ENCODE data around the gene VAMP5. TPM values are rescaled to one million over a fixed set of nuclear protein-coding genes. Genes with fewer than 3 reads are reported as not detected.
"Not testable (repeated sequence)": the region's sequence is repeated elsewhere in the genome, so short reads cannot be mapped to it uniquely, and the experiment has no call there.

VAMP5 gene
- total RNA-seq, 1 donor from 2014 or later: 31.7 TPM

- ATAC-seq: no peak
Measured at GRCh38 chr2:85549826-85550225, 34.4 kb upstream of the VAMP5 start.

GRCh38 chr2:85550486-85550885 is 33.7 kb upstream of the VAMP5 start:
- DNase-seq (ENCODE audit: low spot score): no peak
- ATAC-seq: no peak

More at GRCh38 chr2:85549826-85550225, 34.4 kb upstream of the VAMP5 start:
- DNase-seq (ENCODE audit: low spot score): no peak

GRCh38 chr2:85551698-85552678 is 32.2 kb upstream of the VAMP5 start:
- peak; percentile 80 for DNase-seq (ENCODE audit: low spot score)
- peak; percentile 83 for ATAC-seq

- ATAC-seq: no peak
- no peak for DNase-seq (ENCODE audit: low spot score)
Measured at GRCh38 chr2:85553184-85553583, 31.0 kb upstream of the VAMP5 start.

- ATAC-seq: no peak
Measured at GRCh38 chr2:85554980-85555612, 29.1 kb upstream of the VAMP5 start.

GRCh38 chr2:85557130-85557529 is 27.1 kb upstream of the VAMP5 start:
- ATAC-seq: no peak
- no peak for DNase-seq (ENCODE audit: low spot score)

More at GRCh38 chr2:85554980-85555612, 29.1 kb upstream of the VAMP5 start:
- no peak for DNase-seq (ENCODE audit: low spot score)

- ATAC-seq: no peak
Measured at GRCh38 chr2:85558160-85558559, 26.1 kb upstream of the VAMP5 start.

GRCh38 chr2:85560403-85560726 is 23.9 kb upstream of the VAMP5 start:
- not testable (repeated sequence) for DNase-seq (ENCODE audit: low spot score); ATAC-seq

More at GRCh38 chr2:85558160-85558559, 26.1 kb upstream of the VAMP5 start:
- DNase-seq (ENCODE audit: low spot score): no peak

GRCh38 chr2:85560812-85561279 is 23.4 kb upstream of the VAMP5 start:
- ATAC-seq (peak; percentile 1), DNase-seq (ENCODE audit: low spot score) (no peak)

- DNase-seq (ENCODE audit: low spot score) (peak; percentile 98), ATAC-seq (peak; percentile 86)
Measured at GRCh38 chr2:85561280-85562212, 22.7 kb upstream of the VAMP5 start, which contains the start of gene GGCX. Gene GGCX (minus strand): TSS chr2:85561493. CDS start chr2:85561428, 65 bp downstream.

- ATAC-seq: no peak
- DNase-seq (ENCODE audit: low spot score): no peak
Measured at GRCh38 chr2:85564144-85564563, 20.1 kb upstream of the VAMP5 start.

GRCh38 chr2:85566265-85566664 is 18.0 kb upstream of the VAMP5 start:
- no peak for DNase-seq (ENCODE audit: low spot score)
- ATAC-seq: no peak

GRCh38 chr2:85575739-85576138 is 8.5 kb upstream of the VAMP5 start:
- DNase-seq (ENCODE audit: low spot score): no peak
- ATAC-seq: no peak

GRCh38 chr2:85577063-85577385 is 7.2 kb upstream of the VAMP5 start:
- DNase-seq (ENCODE audit: low spot score): no peak
- no peak for ATAC-seq

- ATAC-seq (peak; percentile 83), DNase-seq (ENCODE audit: low spot score) (peak; percentile 75)
Measured at GRCh38 chr2:85577386-85578242, 6.6 kb upstream of the VAMP5 start, which contains the start of gene VAMP8. Gene VAMP8 (plus strand): TSS chr2:85577586. CDS start chr2:85577647, 61 bp downstream.

GRCh38 chr2:85578243-85579180 is 5.7 kb upstream of the VAMP5 start:
- peak; percentile 57 for ATAC-seq

GRCh38 chr2:85579266-85579935 is 4.8 kb upstream of the VAMP5 start:
- DNase-seq (ENCODE audit: low spot score) (no peak), ATAC-seq (no peak)

More at GRCh38 chr2:85578243-85579180, 5.7 kb upstream of the VAMP5 start:
- DNase-seq (ENCODE audit: low spot score): no peak

- no peak for DNase-seq (ENCODE audit: low spot score)
- no peak for ATAC-seq
Measured at GRCh38 chr2:85580206-85580605, 4.0 kb upstream of the VAMP5 start.

Data from left lobe of liver (tissue), 2 donors.